Panc1 (cell line): Measurements from ENCODE around the gene AADAT.

Experiments
- POLR2AphosphoS5 ChIP-seq: IDR thresholded peaks from 2 replicates; pipeline ENCODE4 v1.6.1; 2012; ENCODE audit warnings: mild to moderate bottlenecking, low read depth, low read length, moderate library complexity
- SIN3A ChIP-seq: IDR thresholded peaks from 2 replicates; pipeline ENCODE4 v1.6.1; 2012; ENCODE audit warnings: low read depth, mild to moderate bottlenecking, low read length, moderate library complexity, borderline replicate concordance; ENCODE audit not compliant: insufficient read depth
- TF ChIP-seq, protein P1 (sequence below): fragments of 450-650 bp; IDR thresholded peaks from 2 replicates; pipeline ENCODE4 v1.5.1; 2017; ENCODE audit warnings: mild to moderate bottlenecking

DNA sequence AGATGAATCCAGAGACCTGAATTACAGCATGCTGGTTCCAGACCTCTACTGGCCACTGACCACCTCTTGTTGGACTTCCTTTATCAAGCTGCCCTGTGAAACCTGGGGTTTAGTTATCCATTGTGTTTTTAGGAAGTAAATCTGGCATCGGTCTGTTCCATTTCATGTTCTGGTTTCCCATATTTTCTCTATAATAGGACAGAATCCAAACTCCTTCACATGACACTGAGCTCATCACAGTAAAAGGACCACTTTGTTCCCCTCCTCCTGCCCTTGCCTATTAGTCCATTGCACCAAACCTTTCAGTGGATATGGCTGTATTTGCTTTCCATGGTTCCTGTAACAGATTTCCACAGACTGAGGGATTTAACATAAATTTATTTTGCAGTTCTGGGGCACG is 67.5 kb downstream of the AADAT start:
- TF ChIP-seq, protein P1, sequence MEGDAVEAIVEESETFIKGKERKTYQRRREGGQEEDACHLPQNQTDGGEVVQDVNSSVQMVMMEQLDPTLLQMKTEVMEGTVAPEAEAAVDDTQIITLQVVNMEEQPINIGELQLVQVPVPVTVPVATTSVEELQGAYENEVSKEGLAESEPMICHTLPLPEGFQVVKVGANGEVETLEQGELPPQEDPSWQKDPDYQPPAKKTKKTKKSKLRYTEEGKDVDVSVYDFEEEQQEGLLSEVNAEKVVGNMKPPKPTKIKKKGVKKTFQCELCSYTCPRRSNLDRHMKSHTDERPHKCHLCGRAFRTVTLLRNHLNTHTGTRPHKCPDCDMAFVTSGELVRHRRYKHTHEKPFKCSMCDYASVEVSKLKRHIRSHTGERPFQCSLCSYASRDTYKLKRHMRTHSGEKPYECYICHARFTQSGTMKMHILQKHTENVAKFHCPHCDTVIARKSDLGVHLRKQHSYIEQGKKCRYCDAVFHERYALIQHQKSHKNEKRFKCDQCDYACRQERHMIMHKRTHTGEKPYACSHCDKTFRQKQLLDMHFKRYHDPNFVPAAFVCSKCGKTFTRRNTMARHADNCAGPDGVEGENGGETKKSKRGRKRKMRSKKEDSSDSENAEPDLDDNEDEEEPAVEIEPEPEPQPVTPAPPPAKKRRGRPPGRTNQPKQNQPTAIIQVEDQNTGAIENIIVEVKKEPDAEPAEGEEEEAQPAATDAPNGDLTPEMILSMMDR, result no peak
- TF ChIP-seq POLR2AphosphoS5 (no peak), SIN3A (no peak)
